ENCODE data around the gene ASXL1.

ASXL1 gene

DNA sequence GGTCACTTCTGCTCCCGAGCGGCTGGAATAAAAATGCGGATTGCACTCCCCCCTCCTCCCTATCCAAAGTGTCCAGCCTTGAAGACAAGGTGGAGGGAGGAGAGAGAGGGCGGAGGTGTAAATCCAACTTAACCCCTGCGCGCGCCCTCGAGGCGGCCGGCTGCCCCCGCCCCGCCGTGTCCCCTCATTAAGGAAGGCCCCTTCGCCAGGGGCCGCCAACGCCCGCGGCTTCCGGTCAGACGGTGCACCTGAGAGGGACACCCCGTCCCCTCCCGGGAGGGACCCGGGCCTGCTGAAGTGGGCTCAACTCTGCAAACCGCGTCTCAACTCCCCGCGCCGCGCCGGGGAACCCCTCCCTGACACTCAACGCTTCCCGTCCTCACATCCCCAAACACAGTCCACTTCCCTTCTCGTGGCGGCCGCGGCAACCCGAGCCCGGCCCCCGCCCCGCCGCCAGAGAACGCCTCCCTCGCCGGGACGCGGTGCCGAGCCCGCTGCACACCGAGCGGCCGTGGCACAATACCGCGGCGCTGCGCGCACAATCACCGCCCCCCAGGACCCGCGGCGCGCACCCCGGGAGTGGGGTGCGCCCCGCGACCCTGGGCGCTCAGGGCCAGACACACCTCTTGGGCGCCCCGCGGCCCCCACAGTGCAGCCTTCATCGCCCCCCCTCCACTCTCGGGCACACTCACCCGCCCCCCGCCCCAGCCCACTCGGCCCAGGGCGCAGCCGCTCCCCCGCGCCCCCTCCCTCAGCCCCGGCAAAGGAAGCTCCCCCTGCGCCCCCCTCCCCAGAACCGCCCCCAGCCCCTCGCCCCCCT, 124.5 kb downstream of the ASXL1 start:
- DNase-seq = peak; percentile 37 to 38

DNA sequence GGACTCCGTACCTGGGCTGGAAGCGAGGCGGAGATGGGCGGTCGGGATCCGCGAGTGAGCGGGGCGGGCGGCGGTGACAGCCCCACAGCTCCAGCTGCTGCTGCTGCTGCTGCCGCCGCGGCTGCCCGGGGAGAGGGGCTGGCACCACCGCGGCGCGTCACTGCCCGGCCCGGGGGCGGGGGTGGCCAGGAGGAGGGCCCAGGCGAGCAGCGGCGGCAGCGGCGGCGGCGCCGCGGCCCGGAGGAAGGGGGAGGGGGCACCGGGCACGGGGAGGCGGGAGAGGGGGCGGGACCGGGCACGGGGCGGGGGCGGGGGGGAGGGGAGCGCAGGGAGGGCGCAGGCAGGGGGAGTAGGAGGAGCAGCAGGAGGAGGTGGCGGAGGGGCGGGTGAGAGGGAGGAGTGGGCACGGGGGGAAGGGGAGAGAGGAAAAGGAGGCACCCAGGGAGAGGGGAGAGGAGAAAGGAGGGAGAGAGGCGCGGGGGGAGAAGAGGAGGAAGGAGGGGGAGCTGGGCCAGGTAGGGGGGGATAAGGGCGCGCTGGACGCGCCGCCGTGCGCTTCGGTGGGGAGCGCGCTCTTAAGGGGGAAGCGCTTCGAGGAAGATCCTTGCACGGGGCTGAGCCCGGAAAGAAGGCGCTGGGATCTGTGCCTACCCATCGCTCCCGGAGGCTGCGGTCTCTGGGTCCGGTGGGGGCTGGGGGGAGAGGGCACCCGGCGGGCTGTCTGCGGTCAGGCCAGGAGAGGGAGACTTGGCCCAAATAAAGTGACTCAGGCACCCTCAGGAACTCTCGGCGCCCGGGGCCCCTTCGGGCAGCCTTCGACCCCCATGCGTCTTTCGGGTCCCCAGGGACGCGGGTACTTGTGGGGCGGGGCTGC, 125.5 kb downstream of the ASXL1 start:
- DNase-seq = peak; percentile 63 to 76

DNA sequence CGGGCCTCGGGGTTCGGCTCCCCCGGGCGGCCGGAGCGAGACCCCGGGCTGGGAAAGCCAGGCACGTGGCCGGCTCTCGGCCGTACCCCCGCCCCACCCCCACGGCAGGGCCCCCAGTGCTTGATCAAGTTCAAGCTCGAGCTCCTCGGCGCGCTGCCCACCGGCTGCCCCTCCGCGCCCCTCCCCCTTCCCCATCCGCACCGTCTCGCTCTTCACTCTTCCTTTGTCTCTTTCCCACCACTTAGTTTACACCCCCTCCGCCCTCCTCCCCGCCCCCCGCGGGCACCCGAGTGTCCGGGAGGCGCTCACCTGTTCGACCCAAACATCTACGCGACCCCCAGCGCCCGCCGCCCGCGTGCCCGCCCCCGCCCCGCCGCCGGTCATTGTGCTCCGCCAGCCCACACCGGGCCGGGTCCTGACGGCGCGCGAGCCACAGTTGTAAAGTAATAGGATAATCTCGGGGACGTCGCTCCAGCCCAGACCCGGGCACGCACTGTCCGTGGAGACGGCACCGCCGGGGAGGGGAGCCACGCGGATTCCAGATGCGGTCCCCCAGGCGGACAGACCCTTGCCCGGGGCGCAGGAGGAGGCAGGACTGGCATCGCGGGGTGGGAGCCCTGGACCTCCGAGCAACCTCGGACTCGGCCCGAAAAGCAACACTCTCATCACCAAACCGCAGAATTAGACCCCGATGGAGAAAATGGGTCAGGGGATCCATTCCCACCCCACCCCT, 126.3 kb downstream of the ASXL1 start:
- peak in 1 of 2 donors; percentile 21 for DNase-seq

DNA sequence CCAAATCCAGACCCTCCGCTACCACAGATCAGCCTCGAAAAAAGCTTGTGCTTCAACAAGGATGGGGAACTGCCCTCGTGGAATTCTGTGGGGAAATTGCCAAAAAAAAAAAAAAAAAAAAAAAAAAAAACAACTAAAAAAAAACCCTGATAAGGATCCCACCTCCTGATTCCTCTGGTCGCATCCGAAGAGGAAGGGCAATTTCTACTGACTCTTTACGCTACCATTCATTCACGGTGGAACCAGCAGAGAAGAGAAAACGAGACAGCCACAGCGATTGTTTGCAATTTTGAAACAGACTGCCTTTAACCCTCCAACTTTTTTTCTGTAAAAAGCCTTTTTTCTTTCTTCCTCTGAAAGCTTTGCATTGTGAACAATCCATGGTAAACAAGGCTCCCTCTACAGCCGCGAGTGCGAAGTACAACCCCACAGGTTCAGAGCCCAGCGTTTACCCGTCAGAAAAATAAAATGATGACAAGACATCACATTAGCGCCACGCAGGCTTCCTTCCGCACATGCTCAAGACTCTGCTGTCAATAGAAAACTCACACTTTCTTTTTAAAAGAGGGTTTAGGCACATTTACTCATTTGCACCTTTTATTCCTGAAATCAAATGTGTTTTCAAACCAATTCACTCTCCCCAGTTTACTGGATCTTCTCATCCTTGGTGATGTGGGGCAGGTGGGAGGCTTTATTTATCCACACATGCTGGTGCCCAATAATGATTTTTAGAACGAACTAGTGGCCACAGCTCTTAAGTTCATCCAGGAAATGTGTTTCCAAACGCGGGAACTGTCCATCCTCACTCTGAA, 127.0 kb downstream of the ASXL1 start:
- peak; percentile 88 to 90 for DNase-seq

- DNase-seq = no peak
Measured at GRCh38 chr20:32485770-32486478, 127.8 kb downstream of the ASXL1 start.

DNA sequence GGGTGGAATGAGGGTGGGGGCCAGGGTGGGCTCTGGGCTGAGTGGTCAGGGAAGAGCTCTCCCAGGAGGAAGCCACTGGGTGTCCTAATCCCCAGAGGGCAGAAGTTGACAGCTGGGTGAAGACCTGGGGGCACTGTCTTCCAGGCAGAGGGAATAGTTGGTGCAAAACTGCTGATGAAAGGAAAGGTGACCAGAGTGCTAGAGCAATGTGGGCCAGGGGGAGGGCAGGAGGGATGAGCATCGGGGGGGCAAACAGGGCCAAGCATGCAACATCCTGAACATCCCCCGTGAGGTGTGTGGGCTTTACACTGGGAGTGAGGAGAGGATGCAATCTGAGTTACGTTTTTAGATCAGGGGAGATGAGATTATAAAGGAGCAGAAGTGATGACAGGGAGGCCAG, 129.2 kb downstream of the ASXL1 start:
- no peak for DNase-seq

GRCh38 chr20:32488066-32488838, 130.1 kb downstream of the ASXL1 start:
- DNase-seq = no peak

Data from CD4-positive, alpha-beta T cell treated with Interleukin-4 for 1 hour (primary cell).